ENCODE measurements around the gene HECA. TPM values are rescaled to one million over a fixed set of nuclear protein-coding genes. Genes with fewer than 3 reads are reported as not detected.

HECA gene
- total and polyA plus RNA-seq, 2 experiments from 2014 or later = 2.4 to 8.1 TPM

DNA sequence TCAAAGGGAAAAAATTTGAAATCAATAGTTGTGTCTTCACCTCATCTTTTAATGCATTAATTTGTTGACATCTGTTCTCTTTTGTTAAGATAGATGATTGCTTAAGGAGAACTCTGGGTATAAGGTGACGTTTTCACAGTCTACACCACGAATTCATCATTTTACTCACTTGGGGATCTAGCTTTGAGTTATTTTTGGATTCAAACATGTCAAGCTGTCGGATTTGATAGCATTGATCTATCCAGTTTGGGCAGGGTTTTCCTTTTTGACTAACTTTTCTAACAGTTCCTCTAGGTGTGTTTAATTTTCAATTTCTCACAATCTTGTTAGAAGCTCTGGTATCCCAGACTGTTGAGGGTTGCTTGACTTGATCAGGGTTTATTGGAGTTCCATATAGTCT is 49.6 kb downstream of the HECA start:
- ATAC-seq (no peak), DNase-seq (ENCODE audit: low spot score) (no peak)
- no peaks in the 10 kb centered on the region for H3K36me3 ChIP-seq (ENCODE audit: insufficient read depth)
- H3K9me2 ChIP-seq (ENCODE audit: insufficient read depth) = no peaks in the 10 kb centered on the region
- Mint-ChIP-seq H3K4me1 (peaks cover 5% of the 10 kb centered on the region; the same call in 1 of the 3 replicates), H3K4me3 (no peak overlapping the region), H3K27me3 (ENCODE audit: insufficient read depth, low read depth, poor library complexity) (peaks cover 2% of the 10 kb centered on the region), H3K36me3 (ENCODE audit: low read depth) (no peaks in the 10 kb centered on the region), H3K27ac (no peak overlapping the region), H3K9me3 (no peaks in the 10 kb centered on the region)
- H4K20me1 ChIP-seq (replicated peaks; ENCODE audit: insufficient read depth) = no peaks in the 10 kb centered on the region
- H3K4me1 ChIP-seq (ENCODE audit: insufficient read depth) = no peaks in the 10 kb centered on the region
- no peaks in the 10 kb centered on the region for H3F3A ChIP-seq (replicated peaks; ENCODE audit: low read depth)
- TF ChIP-seq EZH2phosphoT487 (IDR thresholded peaks at IDR 0.05; ENCODE audit: unreplicated experiment) (no peak), ZNF114 (CRISPR knock-in tag; IDR thresholded peaks at IDR 0.05) (no peak), JUNB (IDR thresholded peaks at IDR 0.05; ENCODE audit: unreplicated experiment) (no peak), NANOG (IDR thresholded peaks at IDR 0.05; ENCODE audit: borderline replicate concordance) (no peak), CREB1 (CRISPR knock-in tag; IDR thresholded peaks at IDR 0.05; ENCODE audit: low read depth) (no peak)
- no peak overlapping the region for H3K4me3 ChIP-seq
- no peak overlapping the region for H2AFZ ChIP-seq
- H3K27ac ChIP-seq (ENCODE audit: low read depth) = no peak overlapping the region
- no peaks in the 10 kb centered on the region for H3K79me2 ChIP-seq (replicated peaks; ENCODE audit: insufficient read depth)
- H3K27me3 ChIP-seq (ENCODE audit: insufficient read depth) = no peaks in the 10 kb centered on the region
- H3K4me2 ChIP-seq = no peak overlapping the region

DNA sequence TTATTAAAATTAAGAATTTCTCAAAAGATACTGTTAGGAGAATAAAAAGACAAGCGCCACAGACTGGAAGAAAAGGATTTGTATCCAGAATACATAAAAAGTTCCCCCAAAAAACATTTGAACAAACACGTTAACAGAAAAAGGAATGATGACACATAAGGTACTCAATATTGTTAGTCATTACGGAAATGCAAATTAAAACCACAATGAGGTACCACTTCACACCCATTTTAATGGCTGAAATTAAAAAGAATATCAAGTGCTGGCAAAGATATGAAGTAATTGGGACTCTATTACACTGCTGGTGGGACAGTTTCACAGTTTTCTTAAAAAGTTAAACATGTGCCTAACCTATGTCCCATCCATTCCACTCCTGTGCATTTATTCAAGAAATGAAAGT is 51.4 kb downstream of the HECA start:
- Mint-ChIP-seq H3K36me3 (ENCODE audit: low read depth) (no peaks in the 10 kb centered on the region), H3K4me3 (no peak overlapping the region), H3K27me3 (ENCODE audit: insufficient read depth, low read depth, poor library complexity) (peaks cover 2% of the 10 kb centered on the region), H3K9me3 (no peaks in the 10 kb centered on the region), H3K4me1 (peaks cover 5% of the 10 kb centered on the region; the same call in 1 of the 3 replicates), H3K27ac (no peak overlapping the region)
- ATAC-seq (no peak), DNase-seq (ENCODE audit: low spot score) (no peak)
- no peak overlapping the region for H3K4me2 ChIP-seq
- no peak overlapping the region for H2AFZ ChIP-seq
- H4K20me1 ChIP-seq (replicated peaks; ENCODE audit: insufficient read depth) = no peaks in the 10 kb centered on the region
- no peaks in the 10 kb centered on the region for H3K27me3 ChIP-seq (ENCODE audit: insufficient read depth)
- H3F3A ChIP-seq (replicated peaks; ENCODE audit: low read depth) = no peaks in the 10 kb centered on the region
- no peak overlapping the region for H3K4me3 ChIP-seq
- TF ChIP-seq, protein P1, sequence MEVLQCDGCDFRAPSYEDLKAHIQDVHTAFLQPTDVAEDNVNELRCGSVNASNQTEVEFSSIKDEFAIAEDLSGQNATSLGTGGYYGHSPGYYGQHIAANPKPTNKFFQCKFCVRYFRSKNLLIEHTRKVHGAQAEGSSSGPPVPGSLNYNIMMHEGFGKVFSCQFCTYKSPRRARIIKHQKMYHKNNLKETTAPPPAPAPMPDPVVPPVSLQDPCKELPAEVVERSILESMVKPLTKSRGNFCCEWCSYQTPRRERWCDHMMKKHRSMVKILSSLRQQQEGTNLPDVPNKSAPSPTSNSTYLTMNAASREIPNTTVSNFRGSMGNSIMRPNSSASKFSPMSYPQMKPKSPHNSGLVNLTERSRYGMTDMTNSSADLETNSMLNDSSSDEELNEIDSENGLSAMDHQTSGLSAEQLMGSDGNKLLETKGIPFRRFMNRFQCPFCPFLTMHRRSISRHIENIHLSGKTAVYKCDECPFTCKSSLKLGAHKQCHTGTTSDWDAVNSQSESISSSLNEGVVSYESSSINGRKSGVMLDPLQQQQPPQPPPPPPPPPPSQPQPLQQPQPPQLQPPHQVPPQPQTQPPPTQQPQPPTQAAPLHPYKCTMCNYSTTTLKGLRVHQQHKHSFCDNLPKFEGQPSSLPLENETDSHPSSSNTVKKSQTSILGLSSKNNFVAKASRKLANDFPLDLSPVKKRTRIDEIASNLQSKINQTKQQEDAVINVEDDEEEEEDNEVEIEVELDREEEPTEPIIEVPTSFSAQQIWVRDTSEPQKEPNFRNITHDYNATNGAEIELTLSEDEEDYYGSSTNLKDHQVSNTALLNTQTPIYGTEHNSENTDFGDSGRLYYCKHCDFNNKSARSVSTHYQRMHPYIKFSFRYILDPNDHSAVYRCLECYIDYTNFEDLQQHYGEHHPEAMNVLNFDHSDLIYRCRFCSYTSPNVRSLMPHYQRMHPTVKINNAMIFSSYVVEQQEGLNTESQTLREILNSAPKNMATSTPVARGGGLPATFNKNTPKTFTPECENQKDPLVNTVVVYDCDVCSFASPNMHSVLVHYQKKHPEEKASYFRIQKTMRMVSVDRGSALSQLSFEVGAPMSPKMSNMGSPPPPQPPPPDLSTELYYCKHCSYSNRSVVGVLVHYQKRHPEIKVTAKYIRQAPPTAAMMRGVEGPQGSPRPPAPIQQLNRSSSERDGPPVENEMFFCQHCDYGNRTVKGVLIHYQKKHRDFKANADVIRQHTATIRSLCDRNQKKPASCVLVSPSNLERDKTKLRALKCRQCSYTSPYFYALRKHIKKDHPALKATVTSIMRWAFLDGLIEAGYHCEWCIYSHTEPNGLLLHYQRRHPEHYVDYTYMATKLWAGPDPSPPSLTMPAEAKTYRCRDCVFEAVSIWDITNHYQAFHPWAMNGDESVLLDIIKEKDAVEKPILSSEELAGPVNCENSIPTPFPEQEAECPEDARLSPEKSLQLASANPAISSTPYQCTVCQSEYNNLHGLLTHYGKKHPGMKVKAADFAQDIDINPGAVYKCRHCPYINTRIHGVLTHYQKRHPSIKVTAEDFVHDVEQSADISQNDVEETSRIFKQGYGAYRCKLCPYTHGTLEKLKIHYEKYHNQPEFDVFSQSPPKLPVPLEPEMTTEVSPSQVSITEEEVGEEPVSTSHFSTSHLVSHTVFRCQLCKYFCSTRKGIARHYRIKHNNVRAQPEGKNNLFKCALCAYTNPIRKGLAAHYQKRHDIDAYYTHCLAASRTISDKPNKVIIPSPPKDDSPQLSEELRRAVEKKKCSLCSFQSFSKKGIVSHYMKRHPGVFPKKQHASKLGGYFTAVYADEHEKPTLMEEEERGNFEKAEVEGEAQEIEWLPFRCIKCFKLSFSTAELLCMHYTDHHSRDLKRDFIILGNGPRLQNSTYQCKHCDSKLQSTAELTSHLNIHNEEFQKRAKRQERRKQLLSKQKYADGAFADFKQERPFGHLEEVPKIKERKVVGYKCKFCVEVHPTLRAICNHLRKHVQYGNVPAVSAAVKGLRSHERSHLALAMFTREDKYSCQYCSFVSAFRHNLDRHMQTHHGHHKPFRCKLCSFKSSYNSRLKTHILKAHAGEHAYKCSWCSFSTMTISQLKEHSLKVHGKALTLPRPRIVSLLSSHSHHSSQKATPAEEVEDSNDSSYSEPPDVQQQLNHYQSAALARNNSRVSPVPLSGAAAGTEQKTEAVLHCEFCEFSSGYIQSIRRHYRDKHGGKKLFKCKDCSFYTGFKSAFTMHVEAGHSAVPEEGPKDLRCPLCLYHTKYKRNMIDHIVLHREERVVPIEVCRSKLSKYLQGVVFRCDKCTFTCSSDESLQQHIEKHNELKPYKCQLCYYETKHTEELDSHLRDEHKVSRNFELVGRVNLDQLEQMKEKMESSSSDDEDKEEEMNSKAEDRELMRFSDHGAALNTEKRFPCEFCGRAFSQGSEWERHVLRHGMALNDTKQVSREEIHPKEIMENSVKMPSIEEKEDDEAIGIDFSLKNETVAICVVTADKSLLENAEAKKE (CRISPR knock-in tag; IDR thresholded peaks at IDR 0.05) = no peak
- no peak for TF ChIP-seq JUNB (IDR thresholded peaks at IDR 0.05; ENCODE audit: unreplicated experiment)
- TF ChIP-seq POLR2AphosphoS5 (IDR thresholded peaks at IDR 0.05; ENCODE audit: low read depth) = no peak
- TF ChIP-seq, protein P2, sequence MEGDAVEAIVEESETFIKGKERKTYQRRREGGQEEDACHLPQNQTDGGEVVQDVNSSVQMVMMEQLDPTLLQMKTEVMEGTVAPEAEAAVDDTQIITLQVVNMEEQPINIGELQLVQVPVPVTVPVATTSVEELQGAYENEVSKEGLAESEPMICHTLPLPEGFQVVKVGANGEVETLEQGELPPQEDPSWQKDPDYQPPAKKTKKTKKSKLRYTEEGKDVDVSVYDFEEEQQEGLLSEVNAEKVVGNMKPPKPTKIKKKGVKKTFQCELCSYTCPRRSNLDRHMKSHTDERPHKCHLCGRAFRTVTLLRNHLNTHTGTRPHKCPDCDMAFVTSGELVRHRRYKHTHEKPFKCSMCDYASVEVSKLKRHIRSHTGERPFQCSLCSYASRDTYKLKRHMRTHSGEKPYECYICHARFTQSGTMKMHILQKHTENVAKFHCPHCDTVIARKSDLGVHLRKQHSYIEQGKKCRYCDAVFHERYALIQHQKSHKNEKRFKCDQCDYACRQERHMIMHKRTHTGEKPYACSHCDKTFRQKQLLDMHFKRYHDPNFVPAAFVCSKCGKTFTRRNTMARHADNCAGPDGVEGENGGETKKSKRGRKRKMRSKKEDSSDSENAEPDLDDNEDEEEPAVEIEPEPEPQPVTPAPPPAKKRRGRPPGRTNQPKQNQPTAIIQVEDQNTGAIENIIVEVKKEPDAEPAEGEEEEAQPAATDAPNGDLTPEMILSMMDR (conservative IDR thresholded peaks at IDR 0.05; ENCODE audit: low read depth in 2 of 2) = no peak
- no peak for TF ChIP-seq EZH2 (IDR thresholded peaks at IDR 0.05; ENCODE audit: low read depth, unreplicated experiment)
- no peaks in the 10 kb centered on the region for H3K4me1 ChIP-seq (ENCODE audit: insufficient read depth)
- H3K27ac ChIP-seq (ENCODE audit: low read depth) = no peak overlapping the region
- H3K79me2 ChIP-seq (replicated peaks; ENCODE audit: insufficient read depth) = no peaks in the 10 kb centered on the region
- no peaks in the 10 kb centered on the region for H3K36me3 ChIP-seq (ENCODE audit: insufficient read depth)
- no peaks in the 10 kb centered on the region for H3K9me2 ChIP-seq (ENCODE audit: insufficient read depth)

Data from GM23338 (cell line).